GM12878 (cell line): Measurements from ENCODE around the gene COX18. TPM values are rescaled to one million over a fixed set of nuclear protein-coding genes. Genes with fewer than 3 reads are reported as not detected.

Experiments used
- ATAC-seq: fragments of 200-7000 bp; cut with Tn5 transposase; 3 replicates; pipeline ENCODE4 v1.9.1; 2020; ENCODE audit warnings: mild to moderate bottlenecking, moderate library complexity
- BruUV-seq: library from RNA; stranded (reverse); fragments of 400-500 nt; replicated peaks from 2 replicates; lab custom pipeline; 2021; lab: Mats Ljungman, UMichigan
- CTCF ChIA-PET: fragments of 300-600 bp; sonication (Branson Sonifier 250); formaldehyde crosslinking; extraction: SDS; loops from one replicate; lab custom pipeline; 2021; ENCODE audit warnings: inconsistent platforms; lab: Yijun Ruan, JAX
- POLR2A ChIA-PET: fragments of 350-600 bp; formaldehyde crosslinking; extraction: SDS; loops from one replicate; lab custom pipeline; 2021; ENCODE audit warnings: inconsistent platforms; lab: Charles Lee
- RAD21 ChIA-PET: fragments of 300-600 bp; sonication (Branson Sonifier 250); formaldehyde crosslinking; loops from one replicate; lab custom pipeline; 2023; ENCODE audit warnings: antibody characterized with exemption; ENCODE audit not compliant: unreplicated experiment; lab: Charles Lee
- SMC1A ChIA-PET: fragments of 300-600 bp; sonication (Branson Sonifier 250); formaldehyde crosslinking; loops from one replicate; lab custom pipeline; 2023; ENCODE audit not compliant: unreplicated experiment, uncharacterized antibody; lab: Charles Lee
- DNase-seq: peaks from one replicate; pipeline ENCODE4 v3.0.0-alpha.2; 2011; ENCODE audit warnings: low read depth, low spot score
- FAIRE-seq: peaks from 3 replicates; lab custom pipeline; 2011; peaks lifted over from hg19 to GRCh38; lab: Jason Lieb, UNC
- H2AFZ ChIP-seq: 2 replicates; pipeline ENCODE4 v1.6.0; 2011; ENCODE audit warnings: low read depth, low read length, control low read depth; ENCODE audit not compliant: control insufficient read depth
- H3K27ac ChIP-seq: 2 replicates; pipeline ENCODE4 v1.5.1; 2011; ENCODE audit warnings: control low read depth; ENCODE audit not compliant: control insufficient read depth, insufficient read depth
- H3K27me3 ChIP-seq, 2 experiments: replicated peaks in 1 of 2; 2 replicates each; pipeline versions ENCODE4 v1.6.0 to v1.6.1; 2011; ENCODE audit warnings: low read length in 1 of 2; ENCODE audit not compliant: control insufficient read depth in 2 of 2, insufficient read depth in 2 of 2
- H3K36me3 ChIP-seq, 2 experiments: 2 replicates each; pipeline ENCODE4 v1.5.1; 2011; ENCODE audit warnings: low read length in 1 of 2; ENCODE audit not compliant: control insufficient read depth in 2 of 2, insufficient read depth in 2 of 2
- H3K4me1 ChIP-seq: 2 replicates; pipeline ENCODE4 v1.6.1; 2011; ENCODE audit warnings: mild to moderate bottlenecking, low read length, moderate library complexity, mixed read lengths; ENCODE audit not compliant: control insufficient read depth, insufficient read depth
- H3K4me2 ChIP-seq: 2 replicates; pipeline ENCODE4 v1.6.0; 2011; ENCODE audit warnings: control low read depth; ENCODE audit not compliant: control insufficient read depth, insufficient read depth
- H3K4me3 ChIP-seq: fragments of 200-600 bp; sonication (generic); 2 replicates; pipeline ENCODE4 v1.5.1; 2016
- H3K79me2 ChIP-seq: 2 replicates; pipeline ENCODE4 v1.6.0; 2011; ENCODE audit warnings: low read length; ENCODE audit not compliant: control insufficient read depth, insufficient read depth
- H3K9ac ChIP-seq: 2 replicates; pipeline ENCODE4 v1.8.0; 2011; ENCODE audit warnings: low read length, control low read depth, mixed read lengths; ENCODE audit not compliant: control insufficient read depth, insufficient read depth
- H3K9me3 ChIP-seq: replicated peaks from 3 replicates; pipeline ENCODE4 v1.5.1; 2011; ENCODE audit warnings: mild to moderate bottlenecking, low read length; ENCODE audit not compliant: control insufficient read depth, insufficient read depth
- H4K20me1 ChIP-seq: 2 replicates; pipeline ENCODE4 v1.6.0; 2011; ENCODE audit not compliant: control insufficient read depth, insufficient read depth
- RUNX3 ChIP-seq: IDR thresholded peaks from 2 replicates; pipeline ENCODE4 v1.6.1; 2012; ENCODE audit warnings: low read length, inconsistent platforms
- STAT1 ChIP-seq: fragments of 450-650 bp; conservative IDR thresholded peaks from 2 replicates; pipeline ENCODE4 v1.6.1; 2014; ENCODE audit warnings: antibody characterized with exemption, mild to moderate bottlenecking
- ZNF274 ChIP-seq: IDR thresholded peaks from one replicate; pipeline ENCODE4 v1.8.0; 2011; ENCODE audit not compliant: insufficient read length, insufficient read depth
- WGBS: methylation state at CpG from one replicate; pipeline ENCODE4 v1.1.6; 2016; ENCODE audit warnings: low lambda C conversion rate; ENCODE audit not compliant: insufficient replicate concordance, insufficient coverage; ENCODE audit errors: missing lambda C conversion rate; 5-methylcytosine and 5-hydroxymethylcytosine counted together
- in situ Hi-C: fragments of 300-500 bp; cut with MboI; formaldehyde crosslinking; loops from 9 replicates; pipeline ENCODE4 v1.14.3; 2018; ENCODE audit warnings: mixed read lengths
- intact Hi-C: fragments of 100-400 bp; cut with micrococcal nuclease; formaldehyde crosslinking; loops from one replicate; pipeline ENCODE4 v1.14.2; 2022; ENCODE audit not compliant: unreplicated experiment
- polyA plus RNA-seq, 11 experiments: library from polyadenylated mRNA; depleted of rRNA in 4 of 11; unstranded in 6 of 11; stranded (reverse) in 5 of 11; fragments of >200 nt; fragmentation: Nextera tagmentation in 4 of 11; fragmentation: Illumina TruSeq in 1 of 11; extraction: Ambion mirVana in 4 of 11; extraction: Trizol in 1 of 11; gene quantifications; 1 replicate in 1 of 11; 2 replicates in 10 of 11; pipeline versions ENCODE4 v1.2.1 to v1.2.3, GENCODE V29; 2011 to 2016; ENCODE audit warnings: inconsistent platforms in 2 of 11, missing spikeins in 2 of 11, low read depth in 1 of 11
- total RNA-seq, 4 experiments: library from RNA; depleted of rRNA in 3 of 4; stranded (reverse); fragments of >200 nt in 3 of 4; fragmentation: Illumina TruSeq in 1 of 4; extraction: Trizol in 1 of 4; gene quantifications; 2 replicates each; pipeline versions ENCODE4 v1.2.1 to v1.2.3, GENCODE V29; 2013 to 2021
- TF ChIP-seq, protein P1 (sequence below): fragments of 450-650 bp; IDR thresholded peaks from 2 replicates; pipeline ENCODE4 v1.6.1; 2017; ENCODE audit warnings: mild to moderate bottlenecking, low read depth, inconsistent platforms; ENCODE audit not compliant: poor library complexity, severe bottlenecking
- TF ChIP-seq, protein P2 (sequence below): fragments of 450-650 bp; IDR thresholded peaks from 2 replicates; pipeline ENCODE4 v1.6.1; 2016; ENCODE audit warnings: mild to moderate bottlenecking, moderate library complexity, borderline replicate concordance
- TF ChIP-seq, protein P3 (sequence below): fragments of 450-650 bp; IDR thresholded peaks from 2 replicates; pipeline ENCODE4 v1.6.1; 2017; ENCODE audit warnings: antibody characterized with exemption, mild to moderate bottlenecking, moderate library complexity
- TF ChIP-seq, protein P4 (sequence below): fragments of 450-650 bp; IDR thresholded peaks from 2 replicates; pipeline ENCODE4 v1.6.1; 2018; ENCODE audit warnings: mild to moderate bottlenecking, low read depth, moderate library complexity; ENCODE audit not compliant: partially characterized antibody
- TF ChIP-seq, protein P5 (sequence below): IDR thresholded peaks from 2 replicates; pipeline ENCODE4 v1.6.1; 2011; ENCODE audit warnings: borderline replicate concordance, low read depth, mild to moderate bottlenecking, moderate library complexity, mixed read lengths, low read length; ENCODE audit not compliant: insufficient read depth; ENCODE audit errors: extremely low read length

COX18 gene
- total and polyA plus RNA-seq, 10 of the 15 experiments (the other 5 are each of a cell fraction or from before 2014, with no cell fraction given): 7.2 to 36.4 (median 17.7) TPM

DNA sequence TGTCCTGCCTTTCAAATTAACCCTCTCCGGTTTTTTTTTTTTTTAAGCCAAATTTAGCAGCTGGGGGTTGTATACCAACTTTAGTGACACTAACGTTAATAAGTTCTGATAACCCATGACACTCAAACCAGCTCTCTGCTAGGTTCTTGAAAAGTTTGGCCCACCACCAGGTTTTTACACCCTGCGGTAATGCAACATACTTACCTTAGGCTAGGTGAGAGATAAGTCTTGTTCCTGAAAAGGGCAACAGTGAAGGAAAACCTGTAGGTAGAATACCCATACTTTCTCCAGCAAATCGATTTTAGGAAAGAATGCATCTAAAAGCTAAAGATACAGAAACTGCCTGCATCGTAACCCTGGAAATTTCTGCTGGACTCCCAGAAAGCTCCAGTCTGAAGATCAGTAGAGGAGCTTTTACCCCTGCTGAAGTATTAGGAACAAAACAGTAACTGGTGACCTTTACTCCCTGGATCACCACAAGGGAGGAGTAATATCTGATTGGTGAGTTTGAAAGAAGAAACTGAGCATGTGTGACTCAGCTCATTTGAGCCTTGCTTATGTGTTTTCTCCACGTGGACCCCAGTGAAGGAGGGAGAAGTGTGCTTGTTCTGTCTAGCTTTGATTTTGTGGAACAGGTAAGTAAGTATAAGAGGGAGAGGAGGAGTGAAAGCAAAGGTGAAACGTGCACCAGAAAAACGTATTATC, 34.4 kb upstream of the COX18 start:
- intact Hi-C loops: no loop called here
- no peaks in the 10 kb centered on the region for H3K79me2 ChIP-seq
- ChIA-PET CTCF (interaction anchor here (1.1 to 1.3 kb wide), 3 partner anchors 9 to 32 kb away, joined by 3 read pairs; no protein-coding TSS in a partner anchor), POLR2A (no interaction called here), SMC1A (interaction anchor here (0.8 to 1.8 kb wide), 5 partner anchors 12 to 132 kb away, joined by 3 to 4 read pairs (median 4); no protein-coding TSS in a partner anchor), RAD21 (no interaction called here)
- peaks cover 4 to 24% of the 10 kb centered on the region in 2 experiments for H3K36me3 ChIP-seq
- TF ChIP-seq, protein P1, sequence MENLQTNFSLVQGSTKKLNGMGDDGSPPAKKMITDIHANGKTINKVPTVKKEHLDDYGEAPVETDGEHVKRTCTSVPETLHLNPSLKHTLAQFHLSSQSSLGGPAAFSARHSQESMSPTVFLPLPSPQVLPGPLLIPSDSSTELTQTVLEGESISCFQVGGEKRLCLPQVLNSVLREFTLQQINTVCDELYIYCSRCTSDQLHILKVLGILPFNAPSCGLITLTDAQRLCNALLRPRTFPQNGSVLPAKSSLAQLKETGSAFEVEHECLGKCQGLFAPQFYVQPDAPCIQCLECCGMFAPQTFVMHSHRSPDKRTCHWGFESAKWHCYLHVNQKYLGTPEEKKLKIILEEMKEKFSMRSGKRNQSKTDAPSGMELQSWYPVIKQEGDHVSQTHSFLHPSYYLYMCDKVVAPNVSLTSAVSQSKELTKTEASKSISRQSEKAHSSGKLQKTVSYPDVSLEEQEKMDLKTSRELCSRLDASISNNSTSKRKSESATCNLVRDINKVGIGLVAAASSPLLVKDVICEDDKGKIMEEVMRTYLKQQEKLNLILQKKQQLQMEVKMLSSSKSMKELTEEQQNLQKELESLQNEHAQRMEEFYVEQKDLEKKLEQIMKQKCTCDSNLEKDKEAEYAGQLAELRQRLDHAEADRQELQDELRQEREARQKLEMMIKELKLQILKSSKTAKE: no peak
- TF ChIP-seq, protein P2, sequence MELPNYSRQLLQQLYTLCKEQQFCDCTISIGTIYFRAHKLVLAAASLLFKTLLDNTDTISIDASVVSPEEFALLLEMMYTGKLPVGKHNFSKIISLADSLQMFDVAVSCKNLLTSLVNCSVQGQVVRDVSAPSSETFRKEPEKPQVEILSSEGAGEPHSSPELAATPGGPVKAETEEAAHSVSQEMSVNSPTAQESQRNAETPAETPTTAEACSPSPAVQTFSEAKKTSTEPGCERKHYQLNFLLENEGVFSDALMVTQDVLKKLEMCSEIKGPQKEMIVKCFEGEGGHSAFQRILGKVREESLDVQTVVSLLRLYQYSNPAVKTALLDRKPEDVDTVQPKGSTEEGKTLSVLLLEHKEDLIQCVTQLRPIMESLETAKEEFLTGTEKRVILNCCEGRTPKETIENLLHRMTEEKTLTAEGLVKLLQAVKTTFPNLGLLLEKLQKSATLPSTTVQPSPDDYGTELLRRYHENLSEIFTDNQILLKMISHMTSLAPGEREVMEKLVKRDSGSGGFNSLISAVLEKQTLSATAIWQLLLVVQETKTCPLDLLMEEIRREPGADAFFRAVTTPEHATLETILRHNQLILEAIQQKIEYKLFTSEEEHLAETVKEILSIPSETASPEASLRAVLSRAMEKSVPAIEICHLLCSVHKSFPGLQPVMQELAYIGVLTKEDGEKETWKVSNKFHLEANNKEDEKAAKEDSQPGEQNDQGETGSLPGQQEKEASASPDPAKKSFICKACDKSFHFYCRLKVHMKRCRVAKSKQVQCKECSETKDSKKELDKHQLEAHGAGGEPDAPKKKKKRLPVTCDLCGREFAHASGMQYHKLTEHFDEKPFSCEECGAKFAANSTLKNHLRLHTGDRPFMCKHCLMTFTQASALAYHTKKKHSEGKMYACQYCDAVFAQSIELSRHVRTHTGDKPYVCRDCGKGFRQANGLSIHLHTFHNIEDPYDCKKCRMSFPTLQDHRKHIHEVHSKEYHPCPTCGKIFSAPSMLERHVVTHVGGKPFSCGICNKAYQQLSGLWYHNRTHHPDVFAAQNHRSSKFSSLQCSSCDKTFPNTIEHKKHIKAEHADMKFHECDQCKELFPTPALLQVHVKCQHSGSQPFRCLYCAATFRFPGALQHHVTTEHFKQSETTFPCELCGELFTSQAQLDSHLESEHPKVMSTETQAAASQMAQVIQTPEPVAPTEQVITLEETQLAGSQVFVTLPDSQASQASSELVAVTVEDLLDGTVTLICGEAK: no peak
- TF ChIP-seq RUNX3 (no peak), ZNF274 (no peak), STAT1 (no peak)
- TF ChIP-seq, protein P3, sequence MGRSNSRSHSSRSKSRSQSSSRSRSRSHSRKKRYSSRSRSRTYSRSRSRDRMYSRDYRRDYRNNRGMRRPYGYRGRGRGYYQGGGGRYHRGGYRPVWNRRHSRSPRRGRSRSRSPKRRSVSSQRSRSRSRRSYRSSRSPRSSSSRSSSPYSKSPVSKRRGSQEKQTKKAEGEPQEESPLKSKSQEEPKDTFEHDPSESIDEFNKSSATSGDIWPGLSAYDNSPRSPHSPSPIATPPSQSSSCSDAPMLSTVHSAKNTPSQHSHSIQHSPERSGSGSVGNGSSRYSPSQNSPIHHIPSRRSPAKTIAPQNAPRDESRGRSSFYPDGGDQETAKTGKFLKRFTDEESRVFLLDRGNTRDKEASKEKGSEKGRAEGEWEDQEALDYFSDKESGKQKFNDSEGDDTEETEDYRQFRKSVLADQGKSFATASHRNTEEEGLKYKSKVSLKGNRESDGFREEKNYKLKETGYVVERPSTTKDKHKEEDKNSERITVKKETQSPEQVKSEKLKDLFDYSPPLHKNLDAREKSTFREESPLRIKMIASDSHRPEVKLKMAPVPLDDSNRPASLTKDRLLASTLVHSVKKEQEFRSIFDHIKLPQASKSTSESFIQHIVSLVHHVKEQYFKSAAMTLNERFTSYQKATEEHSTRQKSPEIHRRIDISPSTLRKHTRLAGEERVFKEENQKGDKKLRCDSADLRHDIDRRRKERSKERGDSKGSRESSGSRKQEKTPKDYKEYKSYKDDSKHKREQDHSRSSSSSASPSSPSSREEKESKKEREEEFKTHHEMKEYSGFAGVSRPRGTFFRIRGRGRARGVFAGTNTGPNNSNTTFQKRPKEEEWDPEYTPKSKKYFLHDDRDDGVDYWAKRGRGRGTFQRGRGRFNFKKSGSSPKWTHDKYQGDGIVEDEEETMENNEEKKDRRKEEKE: no peak
- TF ChIP-seq, protein P4, sequence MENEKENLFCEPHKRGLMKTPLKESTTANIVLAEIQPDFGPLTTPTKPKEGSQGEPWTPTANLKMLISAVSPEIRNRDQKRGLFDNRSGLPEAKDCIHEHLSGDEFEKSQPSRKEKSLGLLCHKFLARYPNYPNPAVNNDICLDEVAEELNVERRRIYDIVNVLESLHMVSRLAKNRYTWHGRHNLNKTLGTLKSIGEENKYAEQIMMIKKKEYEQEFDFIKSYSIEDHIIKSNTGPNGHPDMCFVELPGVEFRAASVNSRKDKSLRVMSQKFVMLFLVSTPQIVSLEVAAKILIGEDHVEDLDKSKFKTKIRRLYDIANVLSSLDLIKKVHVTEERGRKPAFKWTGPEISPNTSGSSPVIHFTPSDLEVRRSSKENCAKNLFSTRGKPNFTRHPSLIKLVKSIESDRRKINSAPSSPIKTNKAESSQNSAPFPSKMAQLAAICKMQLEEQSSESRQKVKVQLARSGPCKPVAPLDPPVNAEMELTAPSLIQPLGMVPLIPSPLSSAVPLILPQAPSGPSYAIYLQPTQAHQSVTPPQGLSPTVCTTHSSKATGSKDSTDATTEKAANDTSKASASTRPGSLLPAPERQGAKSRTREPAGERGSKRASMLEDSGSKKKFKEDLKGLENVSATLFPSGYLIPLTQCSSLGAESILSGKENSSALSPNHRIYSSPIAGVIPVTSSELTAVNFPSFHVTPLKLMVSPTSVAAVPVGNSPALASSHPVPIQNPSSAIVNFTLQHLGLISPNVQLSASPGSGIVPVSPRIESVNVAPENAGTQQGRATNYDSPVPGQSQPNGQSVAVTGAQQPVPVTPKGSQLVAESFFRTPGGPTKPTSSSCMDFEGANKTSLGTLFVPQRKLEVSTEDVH: no peak
- TF ChIP-seq, protein P5, sequence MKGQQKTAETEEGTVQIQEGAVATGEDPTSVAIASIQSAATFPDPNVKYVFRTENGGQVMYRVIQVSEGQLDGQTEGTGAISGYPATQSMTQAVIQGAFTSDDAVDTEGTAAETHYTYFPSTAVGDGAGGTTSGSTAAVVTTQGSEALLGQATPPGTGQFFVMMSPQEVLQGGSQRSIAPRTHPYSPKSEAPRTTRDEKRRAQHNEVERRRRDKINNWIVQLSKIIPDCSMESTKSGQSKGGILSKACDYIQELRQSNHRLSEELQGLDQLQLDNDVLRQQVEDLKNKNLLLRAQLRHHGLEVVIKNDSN: no peak
- in situ Hi-C loops: no loop called here
- ATAC-seq (no peak), FAIRE-seq (no peak), DNase-seq (no peak)
- WGBS: 81% methylated on average over 8 of the region's 8 CpGs
- no peaks in the 10 kb centered on the region for H3K9me3 ChIP-seq
- no TSS peak for BruUV-seq
- no peak overlapping the region for H3K9ac ChIP-seq
- no peak overlapping the region for H2AFZ ChIP-seq
- no peak overlapping the region for H3K4me3 ChIP-seq
- H4K20me1 ChIP-seq: no peaks in the 10 kb centered on the region
- H3K27ac ChIP-seq: no peak overlapping the region
- H3K27me3 ChIP-seq: no peaks in the 10 kb centered on the region
- H3K4me2 ChIP-seq: no peak overlapping the region
- H3K4me1 ChIP-seq: no peaks in the 10 kb centered on the region
